C1 segment of cervical spinal cord (tissue), 14 donors: ENCODE results near the gene PSG2.
"Not testable (repeated sequence)": the region's sequence is repeated elsewhere in the genome, so short reads cannot be mapped to it uniquely, and the experiment has no call there.

Experiments
- DNase-seq, 14 donors: peaks; one replicate each; lab custom pipeline; 2025; lab: John Stamatoyannopoulos, UW

The PSG2 gene

DNA sequence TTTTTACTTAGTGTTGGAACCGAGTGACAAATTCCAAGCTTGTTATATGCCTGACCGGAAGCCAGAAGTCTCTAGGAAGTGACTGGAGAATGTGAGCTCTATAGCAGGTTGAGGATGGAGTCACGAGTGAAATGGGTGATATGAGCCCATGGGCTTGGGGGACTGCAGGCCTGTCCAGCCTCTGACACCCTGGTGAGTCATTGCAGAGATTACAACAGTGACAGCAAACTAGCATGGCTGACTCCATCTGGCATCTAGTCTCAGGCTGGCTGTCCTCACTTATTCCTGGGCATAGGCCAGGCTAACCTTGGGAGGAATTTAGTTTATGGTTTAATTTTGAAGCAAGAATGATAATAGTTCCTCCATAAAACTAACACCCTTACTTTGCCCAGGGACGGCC is 4.6 kb downstream of the PSG2 start:
- not testable (repeated sequence) for DNase-seq

DNA sequence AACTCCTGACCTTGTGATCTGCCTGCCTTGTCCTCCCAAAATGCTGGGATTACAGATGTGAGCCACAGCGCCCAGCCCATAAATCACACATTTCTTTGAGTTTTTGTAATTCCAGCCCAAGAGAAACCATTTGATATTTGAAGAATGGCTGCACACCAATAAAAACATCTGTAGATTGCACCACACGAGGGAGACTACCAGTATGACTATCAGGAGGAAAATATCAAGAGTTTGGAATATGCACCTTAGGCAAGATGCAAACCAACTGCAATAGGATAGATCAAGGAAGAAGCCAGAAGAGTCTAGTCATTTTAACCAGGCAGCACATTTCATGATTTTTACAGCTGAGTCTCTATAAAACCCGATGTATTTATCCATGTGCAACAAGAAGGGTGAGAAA is 20.1 kb downstream of the PSG2 start:
- not testable (repeated sequence) for DNase-seq

DNA sequence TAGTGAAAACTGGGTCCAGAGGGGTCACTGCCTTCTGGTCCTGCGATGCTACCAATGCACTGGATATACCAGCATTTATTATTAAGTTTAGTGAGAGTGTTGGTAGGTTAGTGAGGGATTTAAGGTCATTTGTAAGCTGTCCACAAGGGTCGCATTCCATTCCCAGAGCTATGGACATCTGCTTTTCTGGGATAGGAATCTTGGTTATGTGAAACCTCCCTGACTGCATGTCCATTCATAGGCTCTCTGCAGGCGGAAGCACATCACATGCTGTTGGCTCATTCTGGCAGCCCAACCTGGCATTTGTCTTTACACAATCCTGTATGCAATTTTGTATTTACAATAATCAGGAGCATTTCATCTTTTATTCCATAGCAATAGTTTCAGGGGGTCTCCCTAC is 21.2 kb downstream of the PSG2 start:
- not testable (repeated sequence) for DNase-seq

DNA sequence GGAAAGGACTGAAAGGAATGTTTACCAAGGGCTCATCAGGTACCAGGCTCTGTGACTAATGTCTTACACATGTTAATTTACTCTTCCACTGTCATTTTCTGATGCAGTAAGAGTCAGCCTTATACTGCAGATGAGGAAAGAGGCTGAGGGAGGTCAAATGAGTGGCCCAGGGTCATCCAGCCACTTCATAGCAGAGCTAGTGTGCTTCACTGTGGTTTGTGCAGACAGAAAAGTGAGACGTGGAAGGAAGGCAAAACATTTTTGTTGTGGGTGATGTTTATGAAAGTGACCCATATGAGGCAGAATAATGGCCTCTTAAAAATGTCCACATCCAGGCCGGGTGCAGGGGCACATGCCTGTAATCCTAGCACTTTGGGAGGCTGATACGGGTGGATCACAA is 22.2 kb downstream of the PSG2 start:
- DNase-seq: not testable (repeated sequence)

DNA sequence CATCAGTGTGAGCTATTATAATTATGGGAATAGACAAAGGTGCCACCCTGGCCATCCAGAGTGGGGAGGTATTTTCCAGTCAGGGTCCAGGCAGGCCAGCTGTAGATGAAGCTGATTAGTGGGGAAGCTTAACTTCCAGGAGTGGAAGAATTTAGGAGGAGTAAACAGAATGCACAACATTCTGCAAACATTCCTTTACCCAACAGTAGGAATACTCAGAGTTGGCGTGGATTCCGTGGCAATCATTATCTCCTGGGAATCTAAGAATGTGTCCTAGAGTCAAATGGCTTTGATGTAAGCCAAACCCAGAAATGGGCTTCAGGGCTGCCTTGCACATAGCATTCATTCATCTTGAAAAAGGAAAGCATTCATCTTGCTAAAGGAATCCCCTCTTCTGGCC is 23.0 kb downstream of the PSG2 start:
- not testable (repeated sequence) for DNase-seq

DNA sequence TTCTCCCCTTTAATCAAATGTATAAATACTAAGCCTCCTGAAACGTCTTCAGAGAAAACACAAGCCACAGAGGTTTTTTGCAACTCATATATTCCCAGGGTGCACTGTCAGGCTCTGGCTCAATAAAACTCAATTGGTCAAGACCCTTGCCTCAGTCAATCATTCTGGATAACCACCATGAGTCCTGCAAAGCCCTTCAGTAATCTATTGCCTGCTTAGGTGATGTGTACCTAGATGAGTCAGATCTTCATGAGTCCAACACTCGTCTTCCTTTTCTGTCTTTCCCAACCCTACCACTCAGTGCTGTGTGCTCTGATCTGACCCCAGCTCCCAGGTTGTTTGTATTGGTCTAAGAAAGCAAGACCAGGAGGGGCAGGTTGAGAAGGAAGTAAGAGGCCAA is 24.1 kb downstream of the PSG2 start:
- not testable (repeated sequence) for DNase-seq

DNA sequence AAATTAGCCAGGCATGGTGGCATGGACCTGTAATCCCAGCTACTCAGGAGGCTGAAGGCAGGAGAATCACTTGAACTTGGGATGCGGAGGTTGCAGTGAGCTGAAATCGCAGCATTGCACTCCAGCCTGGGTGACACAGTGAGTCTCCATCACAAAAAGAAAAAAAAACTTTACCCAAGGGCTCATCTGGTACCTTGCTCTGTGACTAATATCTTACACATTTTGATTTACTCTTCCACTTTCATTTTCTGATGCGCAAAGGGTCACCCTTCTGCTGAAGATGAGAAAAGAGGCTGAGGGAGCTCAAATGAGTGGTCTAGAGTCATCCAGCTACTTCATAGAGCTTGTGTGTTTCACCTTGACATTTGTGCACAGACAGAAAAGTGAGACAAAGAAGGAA is 34.5 kb downstream of the PSG2 start:
- not testable (repeated sequence) for DNase-seq

DNA sequence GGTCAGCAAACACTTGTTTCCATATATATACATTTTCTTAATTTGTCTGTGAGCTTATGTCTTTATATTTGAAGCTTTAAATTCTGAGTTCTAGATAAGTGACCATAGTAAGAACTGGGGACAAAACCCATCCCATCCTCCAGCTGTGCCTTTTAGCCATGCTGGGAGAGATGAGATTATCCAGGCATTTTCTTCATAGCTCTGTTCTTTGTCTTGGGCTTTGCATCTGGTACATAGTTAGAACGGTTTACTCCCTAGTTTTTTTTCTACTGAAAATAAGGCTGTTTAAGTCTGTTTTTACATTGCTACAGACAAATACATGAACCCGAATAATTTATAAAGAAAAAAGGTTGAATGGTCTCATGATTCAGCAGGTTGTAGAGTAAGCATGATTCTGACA is 35.9 kb downstream of the PSG2 start:
- not testable (repeated sequence) for DNase-seq

DNA sequence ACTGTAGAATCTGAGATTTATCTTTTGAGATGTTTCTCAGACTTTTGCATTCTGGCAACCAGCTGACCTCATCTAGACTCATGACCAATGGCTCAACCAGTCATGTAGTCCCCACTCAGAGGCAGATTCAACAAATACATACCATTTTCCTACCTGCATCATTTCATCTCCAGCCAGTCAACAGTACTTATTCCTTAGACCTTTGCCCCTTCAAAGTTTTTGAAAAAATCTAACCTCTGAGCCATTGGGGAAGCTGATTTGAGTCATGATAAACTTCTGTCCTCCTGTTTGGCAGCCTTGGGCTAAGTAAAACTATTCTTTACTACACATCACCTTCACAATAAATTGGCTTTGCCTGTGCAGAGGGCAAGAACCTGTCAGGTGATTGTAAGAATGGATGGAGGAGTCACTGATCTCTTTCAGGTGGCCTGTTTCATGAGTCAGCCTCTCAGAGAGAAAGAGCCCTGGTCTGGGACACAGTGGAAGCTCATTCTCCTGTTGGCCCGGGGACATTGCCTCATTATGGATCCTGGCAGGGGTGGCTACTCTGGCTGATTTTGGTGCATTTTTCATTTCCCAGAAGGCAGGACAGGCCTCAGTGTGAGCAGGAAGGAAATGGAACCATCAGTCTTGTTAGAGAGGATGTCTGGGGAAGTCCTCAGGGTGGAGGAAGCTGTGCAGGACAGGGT is 38.9 kb downstream of the PSG2 start:
- not testable (repeated sequence) for DNase-seq

DNA sequence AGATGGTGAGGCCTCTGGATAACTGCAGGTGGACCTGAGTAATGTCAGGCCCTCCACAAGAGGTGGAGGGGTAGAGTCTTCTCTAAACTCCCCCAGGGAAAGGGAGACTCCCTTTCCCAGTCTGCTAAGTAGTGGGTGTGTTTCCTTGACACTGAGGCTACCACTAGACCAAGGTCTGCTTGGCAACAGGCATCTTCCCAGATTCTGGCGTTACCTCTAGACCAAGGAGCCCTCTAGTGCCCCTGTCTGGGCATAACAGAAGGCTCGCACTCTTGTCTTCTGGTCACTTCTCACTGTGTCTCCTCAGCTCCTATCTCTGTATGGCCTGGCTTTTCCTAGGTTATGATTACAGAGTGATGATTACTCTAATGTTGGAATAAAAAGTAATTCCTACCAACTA is 50.9 kb downstream of the PSG2 start:
- DNase-seq: not testable (repeated sequence)

DNA sequence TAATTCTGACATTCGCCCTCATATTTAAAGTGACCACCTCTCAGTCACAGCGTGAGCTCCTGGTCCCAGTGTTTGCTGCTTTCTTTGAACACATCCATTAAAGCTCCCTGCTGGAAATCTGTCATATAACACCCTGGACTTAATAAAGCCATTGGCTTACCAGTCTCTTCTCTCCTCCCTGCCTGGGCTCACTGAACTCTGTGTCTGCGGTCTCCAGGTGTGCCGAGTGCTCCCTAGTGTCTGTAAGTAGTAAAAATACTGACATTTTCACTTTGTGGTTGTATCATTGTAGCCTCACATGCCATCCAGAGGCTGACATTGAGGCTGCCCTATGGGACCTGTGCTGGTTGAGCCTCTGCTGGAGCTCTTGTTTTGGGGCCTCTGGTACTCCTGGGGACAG is 53.6 kb downstream of the PSG2 start:
- no peak for DNase-seq

DNA sequence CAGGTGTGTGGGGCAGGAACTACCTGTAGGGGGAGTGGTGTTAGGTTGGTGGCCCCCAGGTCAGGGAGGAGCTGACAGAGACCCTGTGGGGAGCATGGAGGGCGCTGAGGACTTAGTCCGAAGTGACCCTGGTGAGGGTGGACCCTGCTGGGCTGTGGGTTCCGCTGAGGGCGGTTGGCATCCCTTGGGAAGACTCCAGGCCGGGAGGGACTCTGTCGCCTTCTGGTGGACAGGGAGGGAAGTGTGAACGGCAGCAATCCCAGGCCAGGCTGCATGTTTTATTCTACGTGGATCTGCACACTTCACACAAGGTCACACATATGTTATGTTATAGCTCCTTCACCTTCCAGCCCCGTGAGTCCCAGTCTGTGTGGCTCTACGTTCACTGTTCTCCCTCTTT is 54.5 kb downstream of the PSG2 start:
- DNase-seq: not testable (repeated sequence)

DNA sequence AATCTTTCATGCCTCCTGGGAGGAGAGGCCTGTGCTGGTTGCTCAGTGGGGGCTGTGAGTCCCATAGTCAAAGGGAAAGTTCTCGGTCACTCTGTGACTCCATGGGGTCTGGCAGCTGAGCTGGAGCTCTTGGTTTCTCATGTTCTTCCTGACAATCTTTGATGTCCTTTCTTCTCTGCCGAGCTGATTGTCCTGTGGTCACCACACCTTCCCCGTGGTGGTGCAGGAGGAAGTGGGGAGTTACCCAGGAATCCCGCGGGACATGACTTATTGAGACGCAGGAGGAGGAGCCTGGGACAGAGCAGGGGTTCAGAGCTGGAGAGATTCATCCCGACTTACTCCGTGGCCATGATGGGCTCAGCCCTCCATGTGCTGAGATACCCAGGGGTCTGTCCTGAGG is 55.4 kb downstream of the PSG2 start:
- DNase-seq: not testable (repeated sequence)

DNA sequence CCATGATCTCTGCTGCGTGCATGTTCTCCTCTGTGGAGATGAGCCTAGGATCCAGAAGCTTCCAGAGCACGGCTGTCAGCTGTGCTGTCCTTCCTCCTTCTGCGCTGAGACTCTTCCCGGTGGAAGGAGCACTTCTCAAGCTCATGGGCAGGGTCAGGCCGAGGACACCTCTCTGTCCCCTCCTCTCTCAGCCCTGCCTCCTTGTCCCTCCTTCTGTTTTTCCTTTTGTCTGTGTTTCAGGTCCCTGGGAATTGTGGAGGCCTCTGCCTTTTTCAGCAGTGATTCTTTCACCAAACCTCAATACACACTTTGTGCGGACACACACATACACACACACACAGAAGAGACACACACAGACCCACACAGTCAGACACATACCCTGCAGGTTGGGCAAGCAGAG is 56.1 kb downstream of the PSG2 start, which contains the start of gene PSG11:
Gene PSG11 (minus strand): TSS at position 101 of the 400 bp plus-strand sequence. CDS start 97 bp downstream, at position 4.
- not testable (repeated sequence) for DNase-seq

DNA sequence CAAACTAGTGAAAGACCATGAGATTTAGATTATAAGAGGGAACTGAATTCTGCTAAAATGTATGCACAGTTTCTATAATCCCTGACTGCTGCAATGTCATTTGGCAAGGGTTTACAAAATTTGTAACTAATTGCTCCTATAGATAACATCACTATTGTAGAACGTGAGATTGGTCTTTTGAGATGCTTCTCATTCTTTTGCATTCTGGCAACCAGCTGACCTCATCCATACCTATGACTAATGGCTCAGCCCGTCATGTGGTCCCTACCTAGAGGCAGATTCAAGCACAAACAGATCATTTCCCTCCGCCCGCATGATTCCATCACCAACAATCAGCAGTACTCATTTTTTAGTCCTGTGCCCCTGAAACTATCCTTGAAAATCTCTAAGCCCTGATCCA is 60.4 kb downstream of the PSG2 start:
- not testable (repeated sequence) for DNase-seq

DNA sequence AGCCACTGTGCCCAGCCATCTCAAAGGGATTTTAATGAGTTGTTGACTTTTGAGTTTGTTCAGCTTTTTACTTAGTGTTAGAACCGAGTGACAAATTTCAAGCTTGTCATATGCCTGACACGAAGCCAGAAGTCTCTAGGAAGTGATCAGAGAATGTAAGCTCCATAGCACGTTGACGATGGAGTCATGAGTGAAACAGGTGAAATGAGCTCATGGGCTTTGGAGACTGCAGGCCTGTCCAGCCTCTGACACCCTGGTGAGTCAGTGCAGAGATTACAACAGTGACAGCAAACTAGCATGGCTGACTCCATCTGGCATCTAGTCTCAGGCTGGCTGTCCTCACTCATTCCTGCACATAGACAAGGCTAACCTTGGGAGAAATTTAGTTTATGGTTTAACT is 60.9 kb downstream of the PSG2 start:
- DNase-seq: not testable (repeated sequence)

DNA sequence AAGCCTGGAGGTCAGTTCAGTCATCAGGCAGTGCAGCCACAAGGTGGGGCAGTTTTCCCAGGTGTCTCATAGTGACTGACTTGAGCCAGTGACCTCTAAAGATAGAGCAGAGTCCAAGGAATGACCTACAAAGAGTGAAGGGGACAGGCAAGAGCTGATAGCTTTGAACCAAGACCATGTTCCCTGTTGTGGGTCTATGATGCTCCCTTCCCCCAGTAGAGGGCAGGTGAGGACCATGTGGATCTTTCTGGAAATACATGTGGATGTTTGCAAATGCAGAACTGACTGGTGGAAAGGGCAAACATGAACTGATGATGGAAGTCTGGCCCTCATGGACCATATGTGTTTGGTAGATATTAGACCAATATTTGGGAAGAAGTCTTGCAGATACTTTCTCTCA is 62.9 kb downstream of the PSG2 start:
- not testable (repeated sequence) for DNase-seq
